HepG2 (cell line): ENCODE measurements around the gene PRKAR2A. TPM values are rescaled to one million over a fixed set of nuclear protein-coding genes. Genes with fewer than 3 reads are reported as not detected.

Experiments
- CEBPG ChIP-seq: IDR thresholded peaks from 2 replicates; pipeline ENCODE4 v1.6.1; 2016
- CREBL2 ChIP-seq: sonication (generic); formaldehyde crosslinking; IDR thresholded peaks from 2 replicates; pipeline ENCODE4 v1.8.1; 2023; ENCODE audit warnings: missing genetic modification reagents, mild to moderate bottlenecking, borderline replicate concordance
- FOSL1 ChIP-seq: sonication (generic); formaldehyde crosslinking; IDR thresholded peaks from 2 replicates; pipeline ENCODE4 v1.9.0; 2021; ENCODE audit warnings: missing genetic modification reagents, borderline replicate concordance
- LBX2 ChIP-seq: sonication (generic); formaldehyde crosslinking; IDR thresholded peaks from 2 replicates; pipeline ENCODE4 v1.5.0; 2020; ENCODE audit warnings: missing genetic modification reagents, mild to moderate bottlenecking, borderline replicate concordance
- NONO ChIP-seq, 2 experiments: fragments of 450-650 bp in 1 of 2; sonication (generic) in 1 of 2; formaldehyde crosslinking in 1 of 2; IDR thresholded peaks in 1 of 2; conservative IDR thresholded peaks in 1 of 2; 2 replicates each; pipeline versions ENCODE4 v1.6.1 to v1.8.0; 2017 to 2022; ENCODE audit warnings: mild to moderate bottlenecking in 1 of 2, missing genetic modification reagents in 1 of 2, moderate library complexity in 1 of 2
- TIGD3 ChIP-seq: sonication (generic); formaldehyde crosslinking; IDR thresholded peaks from 2 replicates; pipeline ENCODE4 v1.5.1; 2020; ENCODE audit warnings: mild to moderate bottlenecking, missing genetic modification reagents, borderline replicate concordance
- ZBTB40 ChIP-seq, 2 experiments: fragments of 450-650 bp in 1 of 2; sonication (generic) in 1 of 2; formaldehyde crosslinking in 1 of 2; IDR thresholded peaks; 2 replicates each; pipeline versions ENCODE4 v1.6.1 to v1.8.0; 2016 to 2022; ENCODE audit warnings: antibody characterized with exemption in 1 of 2, mild to moderate bottlenecking in 1 of 2, missing genetic modification reagents in 1 of 2
- ZNF431 ChIP-seq: sonication (generic); formaldehyde crosslinking; IDR thresholded peaks from 2 replicates; pipeline ENCODE4 v1.9.0; 2022; ENCODE audit warnings: missing genetic modification reagents, low read depth, mild to moderate bottlenecking, borderline replicate concordance
- ZNF556 ChIP-seq: sonication (generic); formaldehyde crosslinking; IDR thresholded peaks from 2 replicates; pipeline ENCODE4 v1.4.0; 2020; ENCODE audit warnings: mild to moderate bottlenecking, missing genetic modification reagents, borderline replicate concordance
- ZNF784 ChIP-seq: sonication (generic); formaldehyde crosslinking; IDR thresholded peaks from 2 replicates; pipeline ENCODE4 v1.5.1; 2020; ENCODE audit warnings: missing genetic modification reagents, mild to moderate bottlenecking, borderline replicate concordance
- polyA plus RNA-seq, 8 experiments: library from polyadenylated mRNA; depleted of rRNA in 3 of 8; stranded (reverse) in 7 of 8; unstranded in 1 of 8; fragments of >200 nt; fragmentation: Illumina TruSeq in 4 of 8; extraction: Trizol in 4 of 8; gene quantifications; 2 replicates each; pipeline versions ENCODE4 v1.2.1 to v1.2.3, GENCODE V29; 2011 to 2016; ENCODE audit warnings: low read depth in 4 of 8, missing spikeins in 1 of 8, mixed read lengths in 1 of 8; ENCODE audit not compliant: insufficient read depth in 1 of 8
- total RNA-seq, 5 experiments: library from RNA; depleted of rRNA; stranded (reverse); fragments of >200 nt; fragmentation: Illumina TruSeq; extraction: Trizol; gene quantifications; 2 replicates each; pipeline ENCODE4 v1.2.3, GENCODE V29; 2016; ENCODE audit warnings: low read depth in 1 of 5

Gene PRKAR2A
- total and polyA plus RNA-seq, 2 of the 13 experiments (the other 11 are each of a cell fraction or from before 2014, with no cell fraction given): 11.8 to 29.2 TPM

- TF ChIP-seq ZNF784 (CRISPR knock-in tag): 0 out of 2 replicates have a peak, but pooled peaks have one; percentile 35
- no peak for TF ChIP-seq NONO (IDR thresholded peaks at IDR 0.05)
- TF ChIP-seq NONO (CRISPR knock-in tag; conservative IDR thresholded peaks at IDR 0.05): peak; percentile 85
- peak; percentile 80; the same call in 1 of the 2 replicates for TF ChIP-seq ZNF431
- TF ChIP-seq CREBL2 (CRISPR knock-in tag): no peak
- TF ChIP-seq FOSL1: no peak
- peak; percentile 89 for TF ChIP-seq ZNF556 (CRISPR knock-in tag)
- TF ChIP-seq CEBPG (CRISPR knock-in tag): 0 out of 2 replicates have a peak, but pooled peaks have one; percentile 3
- no peak for TF ChIP-seq TIGD3
- TF ChIP-seq ZBTB40 (IDR thresholded peaks at IDR 0.05): no peak
- TF ChIP-seq ZBTB40 (CRISPR knock-in tag; IDR thresholded peaks at IDR 0.05): no peak
- TF ChIP-seq LBX2 (CRISPR knock-in tag): no peak
Observed at GRCh38 chr3:48847504-48848423, at the start of gene PRKAR2A (continued).
